ENCODE data around the gene MAK. TPM values are rescaled to one million over a fixed set of nuclear protein-coding genes. Genes with fewer than 3 reads are reported as not detected.

Gene MAK
- total RNA-seq, 1 experiment from 2014 or later: 0.06 TPM

DNA sequence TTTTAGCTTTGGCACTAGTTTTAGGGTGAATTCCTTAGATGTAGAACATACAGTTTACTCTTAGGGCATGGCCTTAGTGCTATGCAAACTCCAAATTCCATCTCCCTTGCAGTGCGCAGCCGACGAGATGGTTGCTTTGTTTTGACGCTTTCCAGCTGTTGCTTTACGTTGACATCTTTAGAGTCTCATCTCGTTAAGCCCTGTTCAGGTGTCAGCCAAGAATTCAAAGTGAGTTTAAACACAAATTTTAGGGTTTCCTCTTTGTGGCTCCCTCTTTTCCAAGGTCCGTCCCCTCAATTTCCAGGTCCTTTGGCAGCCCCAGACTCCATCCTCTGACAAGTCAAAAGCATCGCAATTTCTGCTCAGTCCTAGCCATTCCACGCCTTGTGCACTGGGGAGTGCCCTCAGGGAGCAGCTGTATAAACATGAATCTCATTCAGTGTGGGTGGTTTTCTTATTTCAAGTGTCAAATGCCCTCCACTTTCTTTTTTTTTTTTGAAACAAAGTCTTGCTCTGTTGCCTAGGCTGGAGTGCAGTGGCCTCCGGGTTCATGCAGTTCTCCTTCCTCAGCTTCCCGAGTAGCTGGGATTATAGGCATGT is 14.1 kb upstream of the MAK start:
- intact Hi-C loops (cut with micrococcal nuclease; ENCODE audit: unreplicated experiment): no loop called here
- ChIA-PET CTCF (no interaction called here), POLR2A (ENCODE audit: low non-redundant PET) (no interaction called here)
- Histone ChIP-seq H3K4me1 (ENCODE audit: insufficient read depth, low read length, poor library complexity, severe bottlenecking) (no peaks in the 10 kb centered on the region), H3K9me3 (ENCODE audit: low read depth, low read length, poor library complexity, severe bottlenecking) (peaks cover 14% of the 10 kb centered on the region), H3K36me3 (ENCODE audit: insufficient read depth, low read length, poor library complexity, severe bottlenecking) (no peaks in the 10 kb centered on the region), H3K27ac (ENCODE audit: low read depth, low read length, poor library complexity, severe bottlenecking) (no peak overlapping the region), H3K27me3 (replicated peaks; ENCODE audit: insufficient read depth, low read depth, low read length, poor library complexity) (no peaks in the 10 kb centered on the region), H3K4me3 (ENCODE audit: low read depth, low read length, poor library complexity, severe bottlenecking) (no peak overlapping the region)
- DNase-seq (ENCODE audit: low spot score): no peak
- TF ChIP-seq, protein P1, sequence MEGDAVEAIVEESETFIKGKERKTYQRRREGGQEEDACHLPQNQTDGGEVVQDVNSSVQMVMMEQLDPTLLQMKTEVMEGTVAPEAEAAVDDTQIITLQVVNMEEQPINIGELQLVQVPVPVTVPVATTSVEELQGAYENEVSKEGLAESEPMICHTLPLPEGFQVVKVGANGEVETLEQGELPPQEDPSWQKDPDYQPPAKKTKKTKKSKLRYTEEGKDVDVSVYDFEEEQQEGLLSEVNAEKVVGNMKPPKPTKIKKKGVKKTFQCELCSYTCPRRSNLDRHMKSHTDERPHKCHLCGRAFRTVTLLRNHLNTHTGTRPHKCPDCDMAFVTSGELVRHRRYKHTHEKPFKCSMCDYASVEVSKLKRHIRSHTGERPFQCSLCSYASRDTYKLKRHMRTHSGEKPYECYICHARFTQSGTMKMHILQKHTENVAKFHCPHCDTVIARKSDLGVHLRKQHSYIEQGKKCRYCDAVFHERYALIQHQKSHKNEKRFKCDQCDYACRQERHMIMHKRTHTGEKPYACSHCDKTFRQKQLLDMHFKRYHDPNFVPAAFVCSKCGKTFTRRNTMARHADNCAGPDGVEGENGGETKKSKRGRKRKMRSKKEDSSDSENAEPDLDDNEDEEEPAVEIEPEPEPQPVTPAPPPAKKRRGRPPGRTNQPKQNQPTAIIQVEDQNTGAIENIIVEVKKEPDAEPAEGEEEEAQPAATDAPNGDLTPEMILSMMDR (conservative IDR thresholded peaks at IDR 0.05; ENCODE audit: low read depth, low read length): no peak
- TF ChIP-seq EZH2 (IDR thresholded peaks at IDR 0.05; ENCODE audit: borderline replicate concordance, low read depth, low read length, poor library complexity, severe bottlenecking): no peak
- no TSS peak for BruUV-seq (replicated peaks)

DNA sequence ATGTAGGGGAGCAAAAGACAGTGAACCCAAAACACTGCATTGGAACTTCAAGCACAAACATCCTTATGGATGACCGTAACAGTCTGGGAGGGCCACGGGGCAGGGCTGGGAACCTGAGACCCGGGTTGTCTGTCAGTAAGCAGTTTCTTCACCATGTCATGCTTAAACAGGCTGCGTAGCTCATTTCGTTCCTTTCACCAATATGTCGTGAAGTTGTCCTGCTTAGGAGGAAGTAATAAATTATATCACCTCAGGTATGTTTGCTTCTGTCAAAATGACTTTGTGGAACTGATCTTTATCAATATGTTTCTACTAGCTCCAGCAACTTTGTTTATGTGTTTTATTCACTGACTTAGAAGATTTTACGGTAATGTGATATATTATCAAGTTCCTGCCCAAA is 12.4 kb upstream of the MAK start:
- TF ChIP-seq, protein P1 (conservative IDR thresholded peaks at IDR 0.05; ENCODE audit: low read depth, low read length): no peak
- TF ChIP-seq EZH2 (IDR thresholded peaks at IDR 0.05; ENCODE audit: borderline replicate concordance, low read depth, low read length, poor library complexity, severe bottlenecking): no peak
- intact Hi-C loops (cut with micrococcal nuclease; ENCODE audit: unreplicated experiment): no loop called here
- H3K4me3 ChIP-seq (ENCODE audit: low read depth, low read length, poor library complexity, severe bottlenecking): no peak overlapping the region
- BruUV-seq (replicated peaks): no TSS peak
- H3K9me3 ChIP-seq (ENCODE audit: low read depth, low read length, poor library complexity, severe bottlenecking): peaks cover 14% of the 10 kb centered on the region
- CTCF ChIA-PET: interaction anchor here (0.7 kb wide), 1 partner anchor 899 kb away, joined by 8 read pairs; no protein-coding TSS in a partner anchor
- H3K27me3 ChIP-seq (replicated peaks; ENCODE audit: insufficient read depth, low read depth, low read length, poor library complexity): no peaks in the 10 kb centered on the region
- H3K4me1 ChIP-seq (ENCODE audit: insufficient read depth, low read length, poor library complexity, severe bottlenecking): no peaks in the 10 kb centered on the region
- POLR2A ChIA-PET (ENCODE audit: low non-redundant PET): no interaction called here
- H3K36me3 ChIP-seq (ENCODE audit: insufficient read depth, low read length, poor library complexity, severe bottlenecking): no peaks in the 10 kb centered on the region
- no peak overlapping the region for H3K27ac ChIP-seq (ENCODE audit: low read depth, low read length, poor library complexity, severe bottlenecking)
- no peak for DNase-seq (ENCODE audit: low spot score)

DNA sequence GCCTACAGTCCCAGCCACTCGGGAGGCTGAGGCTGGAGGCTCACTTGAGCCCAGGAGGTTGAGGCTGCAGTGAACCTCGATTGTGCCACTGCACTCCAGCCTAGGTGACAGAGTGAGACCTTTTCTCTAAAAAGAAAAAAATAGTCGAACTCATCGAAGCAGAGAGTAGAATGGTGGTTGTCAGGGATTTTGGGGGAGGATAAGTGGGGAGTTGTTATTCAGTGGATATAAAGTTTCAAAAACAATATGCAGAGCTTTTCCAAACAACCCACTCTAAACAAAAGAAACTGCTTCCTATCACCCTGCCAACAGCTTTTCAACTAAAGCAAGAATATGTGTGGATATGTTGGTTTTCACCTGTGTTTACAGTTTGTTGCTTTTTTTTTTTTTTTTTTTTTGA is 11.6 kb upstream of the MAK start:
- H3K27ac ChIP-seq (ENCODE audit: low read depth, low read length, poor library complexity, severe bottlenecking): no peak overlapping the region
- no peak for DNase-seq (ENCODE audit: low spot score)
- POLR2A ChIA-PET (ENCODE audit: low non-redundant PET): no interaction called here
- no peaks in the 10 kb centered on the region for H3K27me3 ChIP-seq (replicated peaks; ENCODE audit: insufficient read depth, low read depth, low read length, poor library complexity)
- peaks cover 11% of the 10 kb centered on the region for H3K9me3 ChIP-seq (ENCODE audit: low read depth, low read length, poor library complexity, severe bottlenecking)
- H3K36me3 ChIP-seq (ENCODE audit: insufficient read depth, low read length, poor library complexity, severe bottlenecking): no peaks in the 10 kb centered on the region
- intact Hi-C loops (cut with micrococcal nuclease; ENCODE audit: unreplicated experiment): no loop called here
- TF ChIP-seq, protein P1 (conservative IDR thresholded peaks at IDR 0.05; ENCODE audit: low read depth, low read length): no peak
- no peak for TF ChIP-seq EZH2 (IDR thresholded peaks at IDR 0.05; ENCODE audit: borderline replicate concordance, low read depth, low read length, poor library complexity, severe bottlenecking)
- no TSS peak for BruUV-seq (replicated peaks)
- CTCF ChIA-PET: interaction anchor here (0.7 kb wide), 1 partner anchor 899 kb away, joined by 8 read pairs; no protein-coding TSS in a partner anchor
- H3K4me3 ChIP-seq (ENCODE audit: low read depth, low read length, poor library complexity, severe bottlenecking): no peak overlapping the region
- no peaks in the 10 kb centered on the region for H3K4me1 ChIP-seq (ENCODE audit: insufficient read depth, low read length, poor library complexity, severe bottlenecking)

Data from A673 (cell line).